Measurements from ENCODE around the gene ITGA2. TPM values are rescaled to one million over a fixed set of nuclear protein-coding genes. Genes with fewer than 3 reads are reported as not detected.

Gene ITGA2
- total RNA-seq, result 71.9 and 121 TPM in 2 replicates

GRCh38 chr5:52989025-52989780 is at the start of gene ITGA2:
Gene ITGA2 (plus strand): TSS chr5:52989352. CDS start chr5:52989469, 117 bp downstream.

DNA sequence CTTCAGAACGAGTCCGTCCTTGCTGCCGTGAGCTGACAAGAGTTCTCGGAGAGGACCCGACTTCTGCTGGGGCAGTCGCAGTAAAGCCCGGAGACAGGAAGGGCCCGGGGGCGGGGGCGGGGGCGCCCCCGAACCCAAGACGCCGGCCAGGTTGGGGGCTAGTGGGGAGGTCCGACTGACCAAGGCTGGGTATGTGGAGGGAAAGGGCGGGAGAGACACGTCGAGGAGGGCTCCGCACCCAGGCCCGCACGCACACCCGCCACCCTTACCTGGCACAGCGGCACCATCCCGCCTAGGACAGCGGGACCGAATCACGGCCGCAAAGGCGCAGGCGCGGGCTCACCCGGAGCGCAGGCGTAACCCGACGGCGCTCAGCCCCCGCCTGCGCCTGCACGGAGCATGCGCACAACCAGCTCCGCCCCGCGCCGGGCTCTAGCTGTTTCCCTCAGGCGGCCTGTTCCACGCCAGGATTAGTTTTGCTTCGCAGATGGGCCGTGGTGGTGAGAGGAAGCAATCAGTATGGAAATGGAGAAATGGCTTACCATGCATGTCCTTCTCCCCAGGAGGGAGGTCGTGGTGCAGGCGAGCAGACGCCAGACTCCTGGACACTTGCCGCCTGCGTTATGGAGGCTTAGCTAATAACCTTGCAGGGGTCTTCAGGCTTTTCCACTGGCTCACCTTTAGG is 120.4 kb downstream of the ITGA2 start, which contains the start of gene MOCS2:
Gene MOCS2 (minus strand): TSS at position 315 of the 685 bp plus-strand sequence. CDS start 2,583 bp downstream, outside the sequence.

Other genes with a start within 250 kb of the ITGA2 start
- gene ITGA1, start 201.4 kb upstream of the ITGA2 start, total RNA-seq, result 28.9 and 92.2 TPM in 2 replicates
- 44.1 and 50.7 TPM in 2 replicates for gene PELO, start 201.4 kb upstream of the ITGA2 start, total RNA-seq
- 43.4 and 45.8 TPM in 2 replicates for gene MOCS2, start 120.4 kb downstream of the ITGA2 start, total RNA-seq